ENCODE measurements around the gene LGALS3.
A peak's percentile ranks its signal among the peaks of the same experiment; 100 is the strongest.

Gene LGALS3

DNA sequence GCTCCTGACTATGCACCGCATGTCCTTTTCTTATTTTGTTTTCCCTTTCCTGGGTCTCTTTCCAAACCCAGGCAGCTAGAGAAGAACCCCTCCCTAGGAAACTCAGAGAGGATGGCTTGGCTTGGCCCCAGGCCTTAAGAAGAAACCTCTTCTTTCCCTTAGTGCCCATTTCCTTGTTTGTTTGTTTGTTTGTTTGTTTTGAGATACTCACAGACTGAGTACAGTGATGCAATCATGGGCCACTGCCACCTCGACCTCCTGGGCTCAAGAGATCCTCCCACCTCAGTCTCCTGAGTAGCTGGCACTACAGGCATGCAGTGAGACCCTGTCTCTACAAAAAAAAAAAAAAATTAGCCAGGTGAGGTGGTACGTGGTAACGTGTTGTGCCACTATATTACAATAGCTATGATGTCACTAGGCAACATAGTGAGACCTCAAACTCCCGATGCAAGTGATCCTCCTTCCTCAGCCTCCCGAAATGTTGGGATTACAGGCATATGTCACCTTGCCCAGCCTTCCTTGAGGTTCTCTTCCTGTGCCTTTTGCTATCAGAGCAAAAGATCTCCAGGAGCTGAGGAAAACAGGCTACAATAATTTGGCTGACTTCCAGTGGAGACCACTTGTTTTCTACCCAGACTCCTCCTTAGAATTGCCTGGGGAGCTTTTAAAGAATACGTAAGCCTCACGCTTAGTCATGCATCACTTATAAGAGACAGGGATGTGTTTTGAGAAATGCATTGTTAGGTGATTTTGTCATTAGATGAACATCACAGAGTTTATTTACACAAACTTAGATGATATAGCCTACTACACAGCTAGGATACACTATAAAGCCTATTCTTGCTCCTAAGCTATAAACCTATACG lies 34.5 kb upstream of the LGALS3 start:
- DNase-seq (ENCODE audit: low spot score): no peak
- TF ChIP-seq, protein P1, sequence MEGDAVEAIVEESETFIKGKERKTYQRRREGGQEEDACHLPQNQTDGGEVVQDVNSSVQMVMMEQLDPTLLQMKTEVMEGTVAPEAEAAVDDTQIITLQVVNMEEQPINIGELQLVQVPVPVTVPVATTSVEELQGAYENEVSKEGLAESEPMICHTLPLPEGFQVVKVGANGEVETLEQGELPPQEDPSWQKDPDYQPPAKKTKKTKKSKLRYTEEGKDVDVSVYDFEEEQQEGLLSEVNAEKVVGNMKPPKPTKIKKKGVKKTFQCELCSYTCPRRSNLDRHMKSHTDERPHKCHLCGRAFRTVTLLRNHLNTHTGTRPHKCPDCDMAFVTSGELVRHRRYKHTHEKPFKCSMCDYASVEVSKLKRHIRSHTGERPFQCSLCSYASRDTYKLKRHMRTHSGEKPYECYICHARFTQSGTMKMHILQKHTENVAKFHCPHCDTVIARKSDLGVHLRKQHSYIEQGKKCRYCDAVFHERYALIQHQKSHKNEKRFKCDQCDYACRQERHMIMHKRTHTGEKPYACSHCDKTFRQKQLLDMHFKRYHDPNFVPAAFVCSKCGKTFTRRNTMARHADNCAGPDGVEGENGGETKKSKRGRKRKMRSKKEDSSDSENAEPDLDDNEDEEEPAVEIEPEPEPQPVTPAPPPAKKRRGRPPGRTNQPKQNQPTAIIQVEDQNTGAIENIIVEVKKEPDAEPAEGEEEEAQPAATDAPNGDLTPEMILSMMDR (IDR thresholded peaks at IDR 0.05; ENCODE audit: borderline replicate concordance, control extremely low read depth, extremely low read depth, insufficient read depth, missing control alignments): no peak
- in situ Hi-C loops (cut with MboI; ENCODE audit: low sequenced_read_pairs, unreplicated experiment): no loop called here

DNA sequence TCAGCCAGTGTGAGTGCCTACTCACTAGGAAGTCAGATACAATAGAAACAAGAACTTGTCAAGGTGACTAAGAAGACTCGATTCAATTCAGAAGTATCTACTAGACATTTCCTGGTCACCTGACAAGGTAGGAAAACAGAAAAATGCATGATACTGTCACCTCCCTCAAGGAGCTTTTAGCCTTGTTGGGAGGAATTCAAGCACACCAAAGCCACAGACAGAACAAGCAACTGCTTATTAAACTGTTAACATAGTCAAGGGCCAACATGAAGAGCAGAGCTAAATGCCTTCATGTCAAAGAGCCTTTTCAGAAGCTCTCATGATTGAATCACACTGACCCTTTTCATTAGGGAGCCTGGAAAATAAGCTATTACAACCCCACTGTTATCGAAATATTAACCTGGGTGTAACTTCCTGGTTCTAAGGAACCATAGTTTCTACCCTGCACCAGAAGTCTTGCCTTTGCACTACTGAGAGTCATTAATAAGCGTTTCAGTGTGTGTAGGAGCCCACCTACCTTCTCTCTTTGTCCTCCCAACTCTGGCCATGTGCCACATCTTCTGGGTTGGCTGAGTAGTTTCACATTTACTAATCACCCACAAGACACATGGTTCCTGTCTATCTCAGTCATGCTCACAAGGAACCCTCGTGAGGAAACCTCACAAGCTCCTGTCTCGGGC lies 31.0 kb upstream of the LGALS3 start:
- in situ Hi-C loops (cut with MboI; ENCODE audit: low sequenced_read_pairs, unreplicated experiment): no loop called here
- TF ChIP-seq, protein P1 (IDR thresholded peaks at IDR 0.05; ENCODE audit: borderline replicate concordance, control extremely low read depth, extremely low read depth, insufficient read depth, missing control alignments): no peak
- DNase-seq (ENCODE audit: low spot score): peak; percentile 76

GRCh38 chr14:55098561-55098898 lies 30.5 kb upstream of the LGALS3 start:
- in situ Hi-C loops (cut with MboI; ENCODE audit: low sequenced_read_pairs, unreplicated experiment): no loop called here
- TF ChIP-seq, protein P1 (IDR thresholded peaks at IDR 0.05; ENCODE audit: borderline replicate concordance, control extremely low read depth, extremely low read depth, insufficient read depth, missing control alignments): no peak
- DNase-seq (ENCODE audit: low spot score): no peak

DNA sequence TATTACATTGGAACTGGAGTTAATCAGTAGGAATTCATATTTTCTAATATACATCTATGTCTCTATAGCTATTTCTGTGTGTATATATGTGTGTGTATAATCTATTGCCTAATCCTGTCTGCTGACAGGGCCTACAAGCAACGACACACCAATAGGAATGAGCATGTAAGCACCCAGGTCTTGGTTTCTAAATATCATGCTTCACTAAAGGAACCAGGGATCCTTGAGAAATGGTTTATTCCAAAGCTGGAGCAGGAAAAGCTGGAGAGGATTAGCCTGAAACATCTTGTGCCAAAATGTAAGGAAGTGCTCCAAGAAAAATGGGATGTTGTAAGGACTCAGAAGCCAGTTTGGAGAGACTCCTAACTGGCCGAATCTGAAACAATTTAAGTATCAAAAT lies 29.3 kb upstream of the LGALS3 start:
- TF ChIP-seq, protein P1 (IDR thresholded peaks at IDR 0.05; ENCODE audit: borderline replicate concordance, control extremely low read depth, extremely low read depth, insufficient read depth, missing control alignments): no peak
- in situ Hi-C loops (cut with MboI; ENCODE audit: low sequenced_read_pairs, unreplicated experiment): no loop called here
- no peak for DNase-seq (ENCODE audit: low spot score)

DNA sequence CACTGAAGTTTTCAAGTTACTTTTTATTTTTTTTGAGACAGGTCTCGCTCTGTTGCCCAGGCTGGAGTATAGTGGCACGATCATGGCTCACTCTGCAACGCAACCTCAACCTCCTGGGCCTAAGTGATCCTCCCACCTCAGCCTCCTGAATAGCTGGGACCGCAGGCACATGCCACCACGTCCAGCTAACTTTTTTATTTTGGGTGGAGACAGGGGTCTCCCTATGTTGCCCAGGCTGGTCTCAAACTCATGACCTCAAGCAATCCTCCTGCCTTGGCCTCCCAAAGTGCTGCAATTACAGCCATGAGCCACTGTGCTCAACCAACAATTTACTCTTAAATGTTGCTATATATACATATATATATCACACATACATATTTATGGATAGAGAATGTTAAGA lies 27.4 kb upstream of the LGALS3 start:
- in situ Hi-C loops (cut with MboI; ENCODE audit: low sequenced_read_pairs, unreplicated experiment): no loop called here
- DNase-seq (ENCODE audit: low spot score): no peak
- TF ChIP-seq, protein P1 (IDR thresholded peaks at IDR 0.05; ENCODE audit: borderline replicate concordance, control extremely low read depth, extremely low read depth, insufficient read depth, missing control alignments): no peak

DNA sequence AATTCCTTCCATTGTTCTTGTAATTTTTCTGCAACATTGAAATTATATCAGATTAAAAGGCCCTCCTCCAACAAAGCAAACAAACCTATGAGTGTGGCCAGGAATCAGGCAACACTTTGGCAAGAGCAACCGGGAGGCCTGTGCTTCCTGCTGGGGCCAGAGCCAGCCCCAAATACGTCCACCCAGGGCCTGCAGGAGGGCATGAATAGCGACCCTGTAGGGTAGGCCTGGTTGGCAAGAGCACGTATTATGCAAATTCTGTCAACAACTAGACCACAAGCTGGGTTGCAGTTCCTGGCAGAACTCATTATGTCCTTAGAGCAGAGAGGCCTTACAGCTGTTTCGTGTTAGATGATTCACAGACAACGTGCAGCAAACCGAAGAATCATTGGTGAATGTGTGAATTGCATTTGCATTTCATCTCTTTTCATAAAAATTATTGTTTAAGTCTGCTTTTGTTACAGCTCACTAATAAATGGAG lies 26.9 kb upstream of the LGALS3 start:
- peak; percentile 64 for DNase-seq (ENCODE audit: low spot score)
- in situ Hi-C loops (cut with MboI; ENCODE audit: low sequenced_read_pairs, unreplicated experiment): no loop called here
- TF ChIP-seq, protein P1 (IDR thresholded peaks at IDR 0.05; ENCODE audit: borderline replicate concordance, control extremely low read depth, extremely low read depth, insufficient read depth, missing control alignments): no peak
